B cell (primary cell): Measurements from ENCODE around the gene HBG2. TPM values are rescaled to one million over a fixed set of nuclear protein-coding genes. Genes with fewer than 3 reads are reported as not detected.

Experiments
- ATAC-seq: fragments of 200-7000 bp; cut with Tn5 transposase; one replicate; pipeline ENCODE4 v1.10.0; 2021; ENCODE audit warnings: low read depth, mild to moderate bottlenecking, moderate number of reproducible peaks, moderate library complexity
- CTCF ChIA-PET: fragments of 350-600 bp; sonication (Branson Sonifier 250); formaldehyde crosslinking; loops from one replicate; lab custom pipeline; 2021; ENCODE audit warnings: antibody characterized with exemption, inconsistent platforms; lab: Charles Lee
- POLR2A ChIA-PET: fragments of 350-600 bp; sonication (Branson Sonifier 250); formaldehyde crosslinking; loops from one replicate; lab custom pipeline; 2021; ENCODE audit warnings: antibody characterized with exemption; lab: Charles Lee
- DNase-seq: peaks from one replicate; pipeline ENCODE4 v3.0.0; 2013
- H2AFZ ChIP-seq: 2 replicates; pipeline ENCODE4 v1.6.1; 2012; ENCODE audit warnings: mild to moderate bottlenecking, low read depth, low read length; ENCODE audit not compliant: insufficient read depth, poor library complexity, severe bottlenecking
- H3K27ac ChIP-seq, 2 donors: 1 replicate in 1 of 2; 2 replicates in 1 of 2; pipeline ENCODE4 v1.5.1; 2012 to 2013; ENCODE audit warnings: low read length in 2 of 2, mild to moderate bottlenecking in 2 of 2, moderate library complexity in 1 of 2
- H3K27me3 ChIP-seq, 4 experiments: fragments of 200-600 bp in 1 of 4; sonication (generic) in 1 of 4; replicated peaks in 1 of 4; 1 replicate in 2 of 4; 2 replicates in 2 of 4; pipeline versions ENCODE4 v1.6.1 to v1.7.0; 2013 to 2016; ENCODE audit warnings: low read length in 3 of 4, mild to moderate bottlenecking in 2 of 4, mixed read lengths in 1 of 4, moderate library complexity in 1 of 4; ENCODE audit not compliant: insufficient read depth in 4 of 4, control insufficient read depth in 3 of 4; ENCODE audit errors: control extremely low read depth in 1 of 4
- H3K36me3 ChIP-seq, 2 experiments: replicated peaks in 1 of 2; 1 replicate in 1 of 2; 2 replicates in 1 of 2; pipeline versions ENCODE4 v1.6.1 to v1.7.1; 2013; ENCODE audit warnings: low read length in 1 of 2; ENCODE audit not compliant: insufficient read depth in 2 of 2, control insufficient read depth in 1 of 2; ENCODE audit errors: control extremely low read depth in 1 of 2, extremely low read depth in 1 of 2
- H3K4me1 ChIP-seq, 2 donors: fragments of 200-600 bp in 1 of 2; sonication (generic) in 1 of 2; 1 replicate in 1 of 2; 2 replicates in 1 of 2; pipeline versions ENCODE4 v1.5.1 to v1.6.1; 2013 to 2017; ENCODE audit warnings: low read length in 2 of 2; ENCODE audit not compliant: control insufficient read depth in 2 of 2, insufficient read depth in 2 of 2
- H3K4me2 ChIP-seq: replicated peaks from 2 replicates; pipeline ENCODE3; 2012; ENCODE audit warnings: mild to moderate bottlenecking, low read depth, low read length; ENCODE audit not compliant: poor library complexity, severe bottlenecking
- H3K4me3 ChIP-seq, 5 experiments: fragments of 200-600 bp in 1 of 5; sonication (generic) in 1 of 5; 1 replicate in 3 of 5; 2 replicates in 2 of 5; pipeline versions ENCODE4 v1.5.1 to v1.7.0; 2011 to 2016; ENCODE audit warnings: low read length in 4 of 5, mild to moderate bottlenecking in 4 of 5, low read depth in 2 of 5, control low read depth in 1 of 5, moderate library complexity in 1 of 5; ENCODE audit not compliant: insufficient read depth in 1 of 5; ENCODE audit errors: control extremely low read depth in 1 of 5, extremely low read depth in 1 of 5
- H3K79me2 ChIP-seq: fragments of 200-600 bp; sonication (generic); one replicate; pipeline ENCODE4 v1.6.0; 2016; ENCODE audit warnings: low read length; ENCODE audit not compliant: control insufficient read depth, insufficient read depth
- H3K9ac ChIP-seq: fragments of 200-600 bp; sonication (generic); 2 replicates; pipeline ENCODE4 v1.6.1; 2017; ENCODE audit warnings: mild to moderate bottlenecking, low read length, moderate library complexity
- H3K9me3 ChIP-seq, 3 donors: one replicate each; pipeline versions ENCODE4 v1.6.1 to v1.7.1; 2013; ENCODE audit warnings: low read length in 2 of 3; ENCODE audit not compliant: control insufficient read depth in 2 of 3, insufficient read depth in 1 of 3; ENCODE audit errors: control extremely low read depth in 1 of 3
- H4K20me1 ChIP-seq: 2 replicates; pipeline ENCODE4 v1.6.0; 2012; ENCODE audit warnings: mild to moderate bottlenecking, low read length; ENCODE audit not compliant: insufficient read depth, control insufficient read depth, poor library complexity, severe bottlenecking
- H3K27ac Mint-ChIP-seq: one replicate; pipeline ENCODE4 v1.8.0; 2021; ENCODE audit warnings: mixed read lengths
- H3K27me3 Mint-ChIP-seq: one replicate; pipeline ENCODE4 v1.8.0; 2021; ENCODE audit warnings: mixed read lengths
- H3K4me1 Mint-ChIP-seq: one replicate; pipeline ENCODE4 v1.8.0; 2021; ENCODE audit warnings: mixed read lengths
- H3K4me3 Mint-ChIP-seq: one replicate; pipeline ENCODE4 v1.8.0; 2021; ENCODE audit warnings: mixed read lengths
- H3K9me3 Mint-ChIP-seq: one replicate; pipeline ENCODE4 v1.8.0; 2022; ENCODE audit warnings: mixed read lengths; ENCODE audit not compliant: insufficient read depth
- EZH2 ChIP-seq: IDR thresholded peaks from 2 replicates; pipeline ENCODE4 v1.6.1; 2012; ENCODE audit warnings: borderline replicate concordance, low read depth, mild to moderate bottlenecking, moderate library complexity, low read length; ENCODE audit not compliant: insufficient read depth, poor library complexity, severe bottlenecking
- WGBS: methylation state at CpG from one replicate; pipeline ENCODE4 v1.1.5; 2013; ENCODE audit warnings: missing lambda C conversion rate; ENCODE audit not compliant: insufficient coverage; 5-methylcytosine and 5-hydroxymethylcytosine counted together
- intact Hi-C: fragments of 100-400 bp; cut with micrococcal nuclease; formaldehyde crosslinking; loops from one replicate; pipeline ENCODE4 v1.10.0; 2022
- polyA plus RNA-seq: library from polyadenylated mRNA; depleted of rRNA; stranded (reverse); fragments of >200 nt; gene quantifications from 2 replicates; pipeline ENCODE4 v1.2.3, GENCODE V29; 2012
- total RNA-seq, 2 donors: library from RNA; stranded (reverse); fragments of 120-200 nt in 1 of 2; gene quantifications; 1 replicate in 1 of 2; 2 replicates in 1 of 2; pipeline versions ENCODE4 v1.2.3 to v1.2.4, GENCODE V29; 2013 to 2022
- TF ChIP-seq, protein P1 (sequence below): fragments of 200-600 bp; IDR thresholded peaks from one replicate; pipeline ENCODE4 v1.8.0; 2022; ENCODE audit warnings: antibody characterized with exemption, mild to moderate bottlenecking

HBG2 gene
- total and polyA plus RNA-seq, 2 donors (not counting 1 experiment from before 2014, with no cell fraction given): not detected

DNA sequence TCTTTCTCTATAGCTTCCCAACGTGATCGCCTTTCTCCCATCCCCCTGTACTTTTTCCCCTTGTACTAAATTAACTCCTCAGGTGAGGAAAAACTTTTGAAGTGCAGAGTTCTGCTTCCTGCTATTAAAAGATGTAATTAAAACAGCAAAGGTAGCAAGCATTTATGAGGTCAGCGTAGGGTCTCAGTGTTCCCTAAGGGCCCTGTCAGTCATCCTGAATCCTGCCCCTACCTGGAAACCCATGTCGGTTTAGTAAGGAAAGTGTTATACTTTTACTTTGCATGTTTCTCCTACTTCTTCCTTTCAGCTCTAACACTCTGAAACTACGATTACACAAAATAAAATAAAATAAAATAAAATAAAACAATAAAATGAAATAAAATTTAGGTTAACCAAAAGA is 26.5 kb downstream of the HBG2 start:
- H3K4me3 Mint-ChIP-seq: no peak overlapping the region
- no peaks in the 10 kb centered on the region for H3K79me2 ChIP-seq
- H2AFZ ChIP-seq: no peak overlapping the region
- intact Hi-C loops: no loop called here
- no peaks in the 10 kb centered on the region for H4K20me1 ChIP-seq
- H3K9me3 ChIP-seq: no peaks in the 10 kb centered on the region
- ChIA-PET CTCF (no interaction called here), POLR2A (no interaction called here)
- no peak overlapping the region for H3K27ac ChIP-seq
- DNase-seq: no peak
- no peak for TF ChIP-seq EZH2
- TF ChIP-seq, protein P1, sequence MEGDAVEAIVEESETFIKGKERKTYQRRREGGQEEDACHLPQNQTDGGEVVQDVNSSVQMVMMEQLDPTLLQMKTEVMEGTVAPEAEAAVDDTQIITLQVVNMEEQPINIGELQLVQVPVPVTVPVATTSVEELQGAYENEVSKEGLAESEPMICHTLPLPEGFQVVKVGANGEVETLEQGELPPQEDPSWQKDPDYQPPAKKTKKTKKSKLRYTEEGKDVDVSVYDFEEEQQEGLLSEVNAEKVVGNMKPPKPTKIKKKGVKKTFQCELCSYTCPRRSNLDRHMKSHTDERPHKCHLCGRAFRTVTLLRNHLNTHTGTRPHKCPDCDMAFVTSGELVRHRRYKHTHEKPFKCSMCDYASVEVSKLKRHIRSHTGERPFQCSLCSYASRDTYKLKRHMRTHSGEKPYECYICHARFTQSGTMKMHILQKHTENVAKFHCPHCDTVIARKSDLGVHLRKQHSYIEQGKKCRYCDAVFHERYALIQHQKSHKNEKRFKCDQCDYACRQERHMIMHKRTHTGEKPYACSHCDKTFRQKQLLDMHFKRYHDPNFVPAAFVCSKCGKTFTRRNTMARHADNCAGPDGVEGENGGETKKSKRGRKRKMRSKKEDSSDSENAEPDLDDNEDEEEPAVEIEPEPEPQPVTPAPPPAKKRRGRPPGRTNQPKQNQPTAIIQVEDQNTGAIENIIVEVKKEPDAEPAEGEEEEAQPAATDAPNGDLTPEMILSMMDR: no peak
- H3K4me3 ChIP-seq: no peak overlapping the region
- no peaks in the 10 kb centered on the region for H3K36me3 ChIP-seq
- ATAC-seq: no peak
- H3K27me3 Mint-ChIP-seq: peaks cover 6% of the 10 kb centered on the region
- H3K4me2 ChIP-seq: no peak overlapping the region
- no peaks in the 10 kb centered on the region for H3K4me1 Mint-ChIP-seq
- H3K27ac Mint-ChIP-seq: no peak overlapping the region
- H3K27me3 ChIP-seq: no peaks in the 10 kb centered on the region
- no peak overlapping the region for H3K9ac ChIP-seq
- H3K4me1 ChIP-seq: no peaks in the 10 kb centered on the region
- 100% methylated on average over 2 of the region's 5 CpGs for WGBS
- H3K9me3 Mint-ChIP-seq: no peaks in the 10 kb centered on the region

DNA sequence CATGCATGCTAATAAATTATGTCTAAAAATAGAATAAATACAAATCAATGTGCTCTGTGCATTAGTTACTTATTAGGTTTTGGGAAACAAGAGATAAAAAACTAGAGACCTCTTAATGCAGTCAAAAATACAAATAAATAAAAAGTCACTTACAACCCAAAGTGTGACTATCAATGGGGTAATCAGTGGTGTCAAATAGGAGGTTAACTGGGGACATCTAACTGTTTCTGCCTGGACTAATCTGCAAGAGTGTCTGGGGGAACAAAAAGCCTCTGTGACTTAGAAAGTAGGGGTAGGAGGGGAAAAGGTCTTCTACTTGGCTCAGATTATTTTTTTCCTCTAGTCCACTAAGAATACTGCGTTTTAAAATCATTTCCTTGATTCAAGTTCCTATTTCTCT is 26.9 kb downstream of the HBG2 start:
- no peak overlapping the region for H3K4me2 ChIP-seq
- no peaks in the 10 kb centered on the region for H3K27me3 ChIP-seq
- TF ChIP-seq, protein P1: no peak
- TF ChIP-seq EZH2: no peak
- ATAC-seq (no peak), DNase-seq (no peak)
- H3K9me3 ChIP-seq: no peaks in the 10 kb centered on the region
- POLR2A ChIA-PET: no interaction called here
- intact Hi-C loops: no loop called here
- no peak overlapping the region for H3K27ac ChIP-seq
- WGBS: no CpG with 5 or more reads among the region's 1 CpG
- H3K9me3 Mint-ChIP-seq: no peaks in the 10 kb centered on the region
- CTCF ChIA-PET: no interaction called here
- H3K27me3 Mint-ChIP-seq: peaks cover 6% of the 10 kb centered on the region
- no peaks in the 10 kb centered on the region for H3K4me1 ChIP-seq
- H3K79me2 ChIP-seq: no peaks in the 10 kb centered on the region
- no peak overlapping the region for H3K4me3 Mint-ChIP-seq
- H4K20me1 ChIP-seq: no peaks in the 10 kb centered on the region
- no peaks in the 10 kb centered on the region for H3K36me3 ChIP-seq
- H3K9ac ChIP-seq: no peak overlapping the region
- H3K4me1 Mint-ChIP-seq: no peaks in the 10 kb centered on the region
- H3K4me3 ChIP-seq: no peak overlapping the region
- no peak overlapping the region for H2AFZ ChIP-seq
- no peak overlapping the region for H3K27ac Mint-ChIP-seq
